ENCODE results near the gene MAPK8IP3.

GRCh38 chr16:1781758-1782407 lies 75.9 kb downstream of the MAPK8IP3 start:
- TF ChIP-seq CTCF (IDR thresholded peaks at IDR 0.05) (no peak), ZFX (IDR thresholded peaks at IDR 0.05; ENCODE audit: borderline replicate concordance) (no peak)

Measured in 22Rv1 (cell line).